ENCODE measurements around the gene DNER.
"Not testable (repeated sequence)": the region's sequence is repeated elsewhere in the genome, so short reads cannot be mapped to it uniquely, and the experiment has no call there.

DNER gene

GRCh38 chr2:229514273-229514895, 200.0 kb downstream of the DNER start:
- H3K9me3 ChIP-seq (replicated peaks; ENCODE audit: low read length) = no peaks in the 10 kb centered on the region
- no peak overlapping the region for H3K9ac ChIP-seq (ENCODE audit: low read depth, low read length)
- H3K27me3 ChIP-seq (ENCODE audit: control insufficient read depth, insufficient read depth, low read length) = no peaks in the 10 kb centered on the region
- H3K4me2 ChIP-seq (ENCODE audit: low read length) = no peak overlapping the region
- H3K4me1 ChIP-seq (ENCODE audit: control insufficient read depth, insufficient read depth, low read length) = no peaks in the 10 kb centered on the region
- H3K36me3 ChIP-seq (ENCODE audit: insufficient read depth, low read length) = no peaks in the 10 kb centered on the region
- H3K4me3 ChIP-seq (ENCODE audit: low read length) = no peak overlapping the region

- Histone ChIP-seq H3K4me1 (ENCODE audit: control insufficient read depth, insufficient read depth, low read length) (no peaks in the 10 kb centered on the region), H3K27me3 (ENCODE audit: control insufficient read depth, insufficient read depth, low read length) (no peaks in the 10 kb centered on the region), H3K36me3 (ENCODE audit: insufficient read depth, low read length) (no peaks in the 10 kb centered on the region), H3K4me2 (ENCODE audit: low read length) (no peak overlapping the region), H3K9ac (ENCODE audit: low read depth, low read length) (no peak overlapping the region), H3K4me3 (ENCODE audit: low read length) (no peak overlapping the region), H3K9me3 (replicated peaks; ENCODE audit: low read length) (no peaks in the 10 kb centered on the region)
These were observed 202.8 kb downstream of the DNER start for GRCh38 chr2:229511524-229511923.

GRCh38 chr2:229506699-229507098, 207.7 kb downstream of the DNER start:
- H3K36me3 ChIP-seq (ENCODE audit: insufficient read depth, low read length); H3K9ac ChIP-seq (ENCODE audit: low read depth, low read length); H3K4me3 ChIP-seq (ENCODE audit: low read length); H3K4me2 ChIP-seq (ENCODE audit: low read length); H3K9me3 ChIP-seq (replicated peaks; ENCODE audit: low read length); H3K4me1 ChIP-seq (ENCODE audit: control insufficient read depth, insufficient read depth, low read length); H3K27me3 ChIP-seq (ENCODE audit: control insufficient read depth, insufficient read depth, low read length): not testable (repeated sequence)

GRCh38 chr2:229501051-229501794, 213.1 kb downstream of the DNER start:
- Histone ChIP-seq H3K36me3 (ENCODE audit: insufficient read depth, low read length) (no peaks in the 10 kb centered on the region), H3K4me2 (ENCODE audit: low read length) (no peak overlapping the region), H3K9ac (ENCODE audit: low read depth, low read length) (no peak overlapping the region), H3K4me1 (ENCODE audit: control insufficient read depth, insufficient read depth, low read length) (peaks cover 16% of the 10 kb centered on the region), H3K4me3 (ENCODE audit: low read length) (no peak overlapping the region), H3K9me3 (replicated peaks; ENCODE audit: low read length) (no peaks in the 10 kb centered on the region), H3K27me3 (ENCODE audit: control insufficient read depth, insufficient read depth, low read length) (no peaks in the 10 kb centered on the region)

GRCh38 chr2:229492034-229492433, 222.3 kb downstream of the DNER start:
- H3K27me3 ChIP-seq (ENCODE audit: control insufficient read depth, insufficient read depth, low read length) = no peaks in the 10 kb centered on the region
- no peak overlapping the region for H3K4me3 ChIP-seq (ENCODE audit: low read length)
- no peaks in the 10 kb centered on the region for H3K36me3 ChIP-seq (ENCODE audit: insufficient read depth, low read length)
- H3K9ac ChIP-seq (ENCODE audit: low read depth, low read length) = peak overlapping the region; percentile 53
- peaks cover 32% of the 10 kb centered on the region for H3K4me1 ChIP-seq (ENCODE audit: control insufficient read depth, insufficient read depth, low read length)
- no peak overlapping the region for H3K4me2 ChIP-seq (ENCODE audit: low read length)
- H3K9me3 ChIP-seq (replicated peaks; ENCODE audit: low read length) = no peaks in the 10 kb centered on the region

- Histone ChIP-seq H3K4me3 (ENCODE audit: low read length) (no peak overlapping the region), H3K4me1 (ENCODE audit: control insufficient read depth, insufficient read depth, low read length) (peaks cover 32% of the 10 kb centered on the region), H3K9ac (ENCODE audit: low read depth, low read length) (no peak overlapping the region), H3K36me3 (ENCODE audit: insufficient read depth, low read length) (no peaks in the 10 kb centered on the region), H3K4me2 (ENCODE audit: low read length) (no peak overlapping the region), H3K9me3 (replicated peaks; ENCODE audit: low read length) (no peaks in the 10 kb centered on the region), H3K27me3 (ENCODE audit: control insufficient read depth, insufficient read depth, low read length) (no peaks in the 10 kb centered on the region)
These were observed 224.2 kb downstream of the DNER start for GRCh38 chr2:229490167-229490566.

- Histone ChIP-seq H3K4me3 (ENCODE audit: low read length) (no peak overlapping the region), H3K9me3 (replicated peaks; ENCODE audit: low read length) (no peaks in the 10 kb centered on the region), H3K4me2 (ENCODE audit: low read length) (peak overlapping the region; percentile 40), H3K9ac (ENCODE audit: low read depth, low read length) (peak overlapping the region; percentile 34), H3K4me1 (ENCODE audit: control insufficient read depth, insufficient read depth, low read length) (peaks cover 32% of the 10 kb centered on the region), H3K27me3 (ENCODE audit: control insufficient read depth, insufficient read depth, low read length) (no peaks in the 10 kb centered on the region), H3K36me3 (ENCODE audit: insufficient read depth, low read length) (no peaks in the 10 kb centered on the region)
These were observed 225.3 kb downstream of the DNER start for GRCh38 chr2:229489016-229489415.

GRCh38 chr2:229488232-229488631, 226.1 kb downstream of the DNER start:
- Histone ChIP-seq H3K36me3 (ENCODE audit: insufficient read depth, low read length) (no peaks in the 10 kb centered on the region), H3K4me2 (ENCODE audit: low read length) (no peak overlapping the region), H3K9ac (ENCODE audit: low read depth, low read length) (no peak overlapping the region), H3K9me3 (replicated peaks; ENCODE audit: low read length) (no peaks in the 10 kb centered on the region), H3K4me1 (ENCODE audit: control insufficient read depth, insufficient read depth, low read length) (peaks cover 32% of the 10 kb centered on the region), H3K4me3 (ENCODE audit: low read length) (no peak overlapping the region), H3K27me3 (ENCODE audit: control insufficient read depth, insufficient read depth, low read length) (no peaks in the 10 kb centered on the region)

- H3K4me1 ChIP-seq (ENCODE audit: control insufficient read depth, insufficient read depth, low read length) = peaks cover 22% of the 10 kb centered on the region
- no peak overlapping the region for H3K4me3 ChIP-seq (ENCODE audit: low read length)
- no peaks in the 10 kb centered on the region for H3K27me3 ChIP-seq (ENCODE audit: control insufficient read depth, insufficient read depth, low read length)
- H3K9ac ChIP-seq (ENCODE audit: low read depth, low read length) = no peak overlapping the region
- H3K36me3 ChIP-seq (ENCODE audit: insufficient read depth, low read length) = no peaks in the 10 kb centered on the region
- H3K4me2 ChIP-seq (ENCODE audit: low read length) = no peak overlapping the region
- no peaks in the 10 kb centered on the region for H3K9me3 ChIP-seq (replicated peaks; ENCODE audit: low read length)
These were observed 227.7 kb downstream of the DNER start for GRCh38 chr2:229486673-229487072.

- Histone ChIP-seq H3K27me3 (ENCODE audit: control insufficient read depth, insufficient read depth, low read length) (no peaks in the 10 kb centered on the region), H3K9me3 (replicated peaks; ENCODE audit: low read length) (no peaks in the 10 kb centered on the region), H3K4me3 (ENCODE audit: low read length) (no peak overlapping the region), H3K9ac (ENCODE audit: low read depth, low read length) (no peak overlapping the region), H3K4me1 (ENCODE audit: control insufficient read depth, insufficient read depth, low read length) (peaks cover 17% of the 10 kb centered on the region), H3K36me3 (ENCODE audit: insufficient read depth, low read length) (no peaks in the 10 kb centered on the region), H3K4me2 (ENCODE audit: low read length) (no peak overlapping the region)
These were observed 228.5 kb downstream of the DNER start for GRCh38 chr2:229485857-229486256.

GRCh38 chr2:229477269-229477755, 237.0 kb downstream of the DNER start:
- no peak overlapping the region for H3K9ac ChIP-seq (ENCODE audit: low read depth, low read length)
- no peak overlapping the region for H3K4me3 ChIP-seq (ENCODE audit: low read length)
- no peaks in the 10 kb centered on the region for H3K9me3 ChIP-seq (replicated peaks; ENCODE audit: low read length)
- no peak overlapping the region for H3K4me2 ChIP-seq (ENCODE audit: low read length)
- no peaks in the 10 kb centered on the region for H3K27me3 ChIP-seq (ENCODE audit: control insufficient read depth, insufficient read depth, low read length)
- no peaks in the 10 kb centered on the region for H3K4me1 ChIP-seq (ENCODE audit: control insufficient read depth, insufficient read depth, low read length)
- no peaks in the 10 kb centered on the region for H3K36me3 ChIP-seq (ENCODE audit: insufficient read depth, low read length)

GRCh38 chr2:229475778-229476177, 238.6 kb downstream of the DNER start:
- Histone ChIP-seq H3K4me1 (ENCODE audit: control insufficient read depth, insufficient read depth, low read length) (no peaks in the 10 kb centered on the region), H3K9me3 (replicated peaks; ENCODE audit: low read length) (no peaks in the 10 kb centered on the region), H3K9ac (ENCODE audit: low read depth, low read length) (no peak overlapping the region), H3K4me2 (ENCODE audit: low read length) (no peak overlapping the region), H3K4me3 (ENCODE audit: low read length) (no peak overlapping the region), H3K27me3 (ENCODE audit: control insufficient read depth, insufficient read depth, low read length) (no peaks in the 10 kb centered on the region), H3K36me3 (ENCODE audit: insufficient read depth, low read length) (no peaks in the 10 kb centered on the region)
